Measurements from ENCODE around the gene COL8A1.

DNA sequence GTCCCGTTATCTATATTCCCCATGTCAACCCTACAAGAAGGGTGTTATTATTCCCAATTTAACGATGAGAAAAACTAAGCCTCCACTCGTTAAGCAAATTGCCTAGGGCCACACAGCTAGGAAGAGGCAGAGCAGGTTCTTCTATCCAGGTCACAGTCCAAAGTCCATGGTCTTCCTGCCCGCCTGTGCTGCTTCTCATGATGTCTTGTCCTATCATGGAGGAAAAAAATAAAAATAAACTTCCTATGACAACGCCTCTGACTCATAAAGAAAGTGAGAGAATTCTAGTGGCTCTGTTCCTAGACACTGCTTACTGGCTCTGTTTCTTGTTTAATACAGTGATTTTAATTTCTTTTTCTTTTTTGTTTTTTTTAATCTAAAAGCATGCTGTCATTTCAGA is 9.7 kb downstream of the COL8A1 start:
- TF ChIP-seq, protein P1, sequence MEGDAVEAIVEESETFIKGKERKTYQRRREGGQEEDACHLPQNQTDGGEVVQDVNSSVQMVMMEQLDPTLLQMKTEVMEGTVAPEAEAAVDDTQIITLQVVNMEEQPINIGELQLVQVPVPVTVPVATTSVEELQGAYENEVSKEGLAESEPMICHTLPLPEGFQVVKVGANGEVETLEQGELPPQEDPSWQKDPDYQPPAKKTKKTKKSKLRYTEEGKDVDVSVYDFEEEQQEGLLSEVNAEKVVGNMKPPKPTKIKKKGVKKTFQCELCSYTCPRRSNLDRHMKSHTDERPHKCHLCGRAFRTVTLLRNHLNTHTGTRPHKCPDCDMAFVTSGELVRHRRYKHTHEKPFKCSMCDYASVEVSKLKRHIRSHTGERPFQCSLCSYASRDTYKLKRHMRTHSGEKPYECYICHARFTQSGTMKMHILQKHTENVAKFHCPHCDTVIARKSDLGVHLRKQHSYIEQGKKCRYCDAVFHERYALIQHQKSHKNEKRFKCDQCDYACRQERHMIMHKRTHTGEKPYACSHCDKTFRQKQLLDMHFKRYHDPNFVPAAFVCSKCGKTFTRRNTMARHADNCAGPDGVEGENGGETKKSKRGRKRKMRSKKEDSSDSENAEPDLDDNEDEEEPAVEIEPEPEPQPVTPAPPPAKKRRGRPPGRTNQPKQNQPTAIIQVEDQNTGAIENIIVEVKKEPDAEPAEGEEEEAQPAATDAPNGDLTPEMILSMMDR (IDR thresholded peaks at IDR 0.05; ENCODE audit: insufficient read depth, low read length, poor library complexity, severe bottlenecking) = no peak
- TF ChIP-seq EZH2phosphoT487 (conservative IDR thresholded peaks at IDR 0.05; ENCODE audit: low read length) = no peak

All from SU-DHL-6 (cell line).